K562 (cell line): Measurements from ENCODE around the gene TBL2. TPM values are rescaled to one million over a fixed set of nuclear protein-coding genes. Genes with fewer than 3 reads are reported as not detected.

Experiments
- ATF1 ChIP-seq, 2 experiments: fragments of 450-650 bp in 1 of 2; IDR thresholded peaks; 2 replicates each; pipeline ENCODE4 v1.6.1; 2016; ENCODE audit warnings: missing compliant biosample characterization in 1 of 2, missing genetic modification characterization in 1 of 2
- CCNT2 ChIP-seq: IDR thresholded peaks from 2 replicates; pipeline ENCODE4 v1.6.1; 2011; ENCODE audit warnings: borderline replicate concordance, low read depth, mild to moderate bottlenecking, moderate library complexity, mixed read lengths, low read length; ENCODE audit not compliant: insufficient read length; ENCODE audit errors: extremely low read depth
- ELF1 ChIP-seq: fragments of 200-800 bp; sonication (Bioruptor generic); IDR thresholded peaks from 2 replicates; pipeline ENCODE4 v1.6.1; 2016; ENCODE audit warnings: missing genetic modification characterization, missing compliant biosample characterization
- HMGN3 ChIP-seq: IDR thresholded peaks from 2 replicates; pipeline ENCODE4 v1.6.1; 2011; ENCODE audit warnings: borderline replicate concordance, low read depth, mild to moderate bottlenecking, mixed read lengths, low read length; ENCODE audit not compliant: insufficient read length; ENCODE audit errors: extremely low read depth
- KLF1 ChIP-seq: fragments of 450-650 bp; IDR thresholded peaks from 2 replicates; pipeline ENCODE4 v1.6.1; 2016; ENCODE audit warnings: missing genetic modification characterization, missing compliant biosample characterization
- MCM2 ChIP-seq: fragments of 450-650 bp; IDR thresholded peaks from 2 replicates; pipeline ENCODE4 v1.6.1; 2017; ENCODE audit warnings: low read depth, mild to moderate bottlenecking
- MYC ChIP-seq, 2 experiments: fragments of 250-450 bp in 1 of 2; sonication (Bioruptor Pico) in 1 of 2; IDR thresholded peaks; 2 replicates each; pipeline versions ENCODE4 v1.5.1 to v1.6.1; 2012 to 2021; ENCODE audit warnings: low read depth in 2 of 2, borderline replicate concordance in 1 of 2, improper control_type of control experiment in 1 of 2, low read length in 1 of 2, mild to moderate bottlenecking in 1 of 2, moderate library complexity in 1 of 2
- PCBP1 ChIP-seq: fragments of 200-400 bp; formaldehyde crosslinking; IDR thresholded peaks from 2 replicates; pipeline ENCODE4 v1.6.1; 2018; ENCODE audit warnings: mild to moderate bottlenecking, low read depth, low read length; ENCODE audit not compliant: poor library complexity, severe bottlenecking
- RBBP5 ChIP-seq: fragments of 200-600 bp; sonication (generic); IDR thresholded peaks from 2 replicates; pipeline ENCODE4 v1.6.1; 2012; ENCODE audit warnings: borderline replicate concordance, mild to moderate bottlenecking, low read length, control low read depth, inconsistent platforms; ENCODE audit not compliant: insufficient read depth, poor library complexity, severe bottlenecking
- SUPT5H ChIP-seq: fragments of 450-650 bp; IDR thresholded peaks from 2 replicates; pipeline ENCODE4 v1.6.1; 2016
- ZNF133 ChIP-seq: fragments of 250-450 bp; sonication (Bioruptor Pico); IDR thresholded peaks from 2 replicates; pipeline ENCODE4 v1.4.0; 2020; ENCODE audit warnings: mild to moderate bottlenecking
- ZNF408 ChIP-seq: fragments of 250-450 bp; sonication (Bioruptor Pico); IDR thresholded peaks from 2 replicates; pipeline ENCODE4 v1.4.0; 2020; ENCODE audit warnings: low read depth, mild to moderate bottlenecking, moderate library complexity
- polyA plus RNA-seq, 8 experiments: library from polyadenylated mRNA; depleted of rRNA in 4 of 8; stranded (reverse) in 5 of 8; unstranded in 3 of 8; fragments of >200 nt; fragmentation: Nextera tagmentation in 2 of 8; fragmentation: Illumina TruSeq in 1 of 8; extraction: Ambion mirVana in 2 of 8; extraction: Trizol in 1 of 8; gene quantifications; 2 replicates each; pipeline versions ENCODE4 v1.2.1 to v1.2.3, GENCODE V29; 2011 to 2014; ENCODE audit warnings: inconsistent platforms in 1 of 8, missing spikeins in 1 of 8
- total RNA-seq, 7 experiments: library from RNA; depleted of rRNA in 6 of 7; stranded (reverse); fragments of >200 nt in 6 of 7; fragmentation: Illumina TruSeq in 2 of 7; extraction: Trizol in 2 of 7; gene quantifications; 2 replicates each; pipeline versions ENCODE4 v1.2.1 to v1.2.3, GENCODE V29; 2011 to 2021; ENCODE audit warnings: low replicate concordance in 1 of 7
- TF ChIP-seq, protein P1 (sequence below), 2 experiments: fragments of 200-800 bp in 1 of 2; sonication (Bioruptor generic) in 1 of 2; sonication (generic) in 1 of 2; formaldehyde crosslinking in 1 of 2; IDR thresholded peaks in 1 of 2; conservative IDR thresholded peaks in 1 of 2; 2 replicates each; pipeline versions ENCODE4 v1.5.0 to v1.6.1; 2016 to 2020; ENCODE audit warnings: missing compliant biosample characterization in 1 of 2, missing genetic modification characterization in 1 of 2, missing genetic modification reagents in 1 of 2
- TF ChIP-seq, protein P2 (sequence below): sonication (generic); formaldehyde crosslinking; IDR thresholded peaks from 2 replicates; pipeline ENCODE4 v1.9.0; 2022; ENCODE audit warnings: mild to moderate bottlenecking, missing genetic modification reagents
- TF ChIP-seq, protein P3 (sequence below): sonication (generic); formaldehyde crosslinking; IDR thresholded peaks from 2 replicates; pipeline ENCODE4 v1.8.0; 2022; ENCODE audit warnings: mild to moderate bottlenecking, missing genetic modification reagents
- TF ChIP-seq, protein P4 (sequence below), 2 experiments: IDR thresholded peaks; 2 replicates each; pipeline ENCODE4 v1.6.1; 2012; ENCODE audit warnings: improper control_type of control experiment in 2 of 2, low read depth in 2 of 2, low read length in 2 of 2, borderline replicate concordance in 1 of 2
- TF ChIP-seq, protein P5 (sequence below): fragments of 250-450 bp; sonication (Bioruptor Pico); IDR thresholded peaks from 2 replicates; pipeline ENCODE4 v1.5.1; 2021; ENCODE audit warnings: mild to moderate bottlenecking

Gene TBL2
- total and polyA plus RNA-seq, 9 of the 15 experiments (the other 6 are each of a cell fraction or from before 2014, with no cell fraction given) = 2.5 to 123 (median 49.2) TPM

DNA sequence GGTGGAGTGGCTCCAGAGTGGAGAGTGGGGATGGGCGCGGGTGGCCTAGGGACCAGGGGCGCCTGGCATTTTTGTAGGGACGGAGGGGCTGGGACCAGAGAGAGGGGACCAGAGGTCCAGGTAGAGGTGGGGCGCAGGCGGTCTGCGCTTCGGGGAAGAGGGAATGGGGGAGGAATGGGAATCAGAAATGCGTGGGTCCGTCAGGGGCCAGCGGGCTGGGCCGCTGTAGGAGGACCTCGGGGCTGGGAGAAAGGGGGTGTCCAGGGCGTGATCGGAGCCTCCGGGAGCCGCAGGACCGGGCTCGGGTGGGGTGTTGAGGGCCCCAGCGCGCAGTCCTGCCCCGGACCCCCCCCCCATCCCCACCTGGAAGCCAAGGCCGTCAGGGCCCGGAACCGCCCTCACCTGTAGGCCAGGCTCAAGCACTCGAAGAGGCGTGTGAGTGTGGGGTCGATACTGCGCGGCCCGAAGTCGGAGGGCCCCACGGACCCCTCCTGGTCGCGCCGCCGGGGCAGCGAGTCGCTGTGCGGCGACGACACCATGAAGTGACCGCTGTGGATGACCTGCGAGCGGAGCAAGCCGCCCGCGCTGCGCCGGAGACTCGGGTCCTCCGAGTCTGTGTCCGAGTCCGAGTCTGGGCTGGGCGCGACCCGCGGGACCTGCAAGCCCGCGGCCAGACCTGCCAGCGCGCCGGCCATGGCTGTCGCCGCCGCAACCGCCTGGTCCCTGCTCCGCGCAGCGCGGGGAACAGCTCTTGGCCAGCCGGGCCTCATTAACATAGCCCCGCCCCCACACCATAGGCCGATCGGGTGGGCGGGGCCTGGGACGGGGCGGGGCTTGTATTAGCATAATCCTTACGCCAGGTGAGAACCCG, 45.7 kb upstream of the TBL2 start, which contains the start of gene MLXIPL (continued):
- TF ChIP-seq, protein P1, sequence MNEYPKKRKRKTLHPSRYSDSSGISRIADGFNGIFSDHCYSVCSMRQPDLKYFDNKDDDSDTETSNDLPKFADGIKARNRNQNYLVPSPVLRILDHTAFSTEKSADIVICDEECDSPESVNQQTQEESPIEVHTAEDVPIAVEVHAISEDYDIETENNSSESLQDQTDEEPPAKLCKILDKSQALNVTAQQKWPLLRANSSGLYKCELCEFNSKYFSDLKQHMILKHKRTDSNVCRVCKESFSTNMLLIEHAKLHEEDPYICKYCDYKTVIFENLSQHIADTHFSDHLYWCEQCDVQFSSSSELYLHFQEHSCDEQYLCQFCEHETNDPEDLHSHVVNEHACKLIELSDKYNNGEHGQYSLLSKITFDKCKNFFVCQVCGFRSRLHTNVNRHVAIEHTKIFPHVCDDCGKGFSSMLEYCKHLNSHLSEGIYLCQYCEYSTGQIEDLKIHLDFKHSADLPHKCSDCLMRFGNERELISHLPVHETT (CRISPR knock-in tag; conservative IDR thresholded peaks at IDR 0.05 in 1 of 2, IDR thresholded peaks at IDR 0.05 in 1 of 2) = 0 out of 4 replicates have a peak, but pooled peaks of 1 of the 2 experiments have one; percentile 39
- TF ChIP-seq MCM2 = no peak
- no peak for TF ChIP-seq ATF1 (CRISPR knock-in tag; IDR thresholded peaks at IDR 0.05)
- 0 out of 2 replicates have a peak, but pooled peaks have one; percentile 10 for TF ChIP-seq ATF1 (tag; IDR thresholded peaks at IDR 0.05)
- TF ChIP-seq, protein P2, sequence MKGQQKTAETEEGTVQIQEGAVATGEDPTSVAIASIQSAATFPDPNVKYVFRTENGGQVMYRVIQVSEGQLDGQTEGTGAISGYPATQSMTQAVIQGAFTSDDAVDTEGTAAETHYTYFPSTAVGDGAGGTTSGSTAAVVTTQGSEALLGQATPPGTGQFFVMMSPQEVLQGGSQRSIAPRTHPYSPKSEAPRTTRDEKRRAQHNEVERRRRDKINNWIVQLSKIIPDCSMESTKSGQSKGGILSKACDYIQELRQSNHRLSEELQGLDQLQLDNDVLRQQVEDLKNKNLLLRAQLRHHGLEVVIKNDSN (CRISPR knock-in tag) = no peak
- TF ChIP-seq HMGN3 = peak; percentile 72
- TF ChIP-seq CCNT2 = peak; percentile 44
- TF ChIP-seq, protein P3, sequence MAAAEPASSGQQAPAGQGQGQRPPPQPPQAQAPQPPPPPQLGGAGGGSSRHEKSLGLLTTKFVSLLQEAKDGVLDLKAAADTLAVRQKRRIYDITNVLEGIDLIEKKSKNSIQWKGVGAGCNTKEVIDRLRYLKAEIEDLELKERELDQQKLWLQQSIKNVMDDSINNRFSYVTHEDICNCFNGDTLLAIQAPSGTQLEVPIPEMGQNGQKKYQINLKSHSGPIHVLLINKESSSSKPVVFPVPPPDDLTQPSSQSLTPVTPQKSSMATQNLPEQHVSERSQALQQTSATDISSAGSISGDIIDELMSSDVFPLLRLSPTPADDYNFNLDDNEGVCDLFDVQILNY (CRISPR knock-in tag) = 0 out of 2 replicates have a peak, but pooled peaks have one; percentile 52
- TF ChIP-seq, protein P4, sequence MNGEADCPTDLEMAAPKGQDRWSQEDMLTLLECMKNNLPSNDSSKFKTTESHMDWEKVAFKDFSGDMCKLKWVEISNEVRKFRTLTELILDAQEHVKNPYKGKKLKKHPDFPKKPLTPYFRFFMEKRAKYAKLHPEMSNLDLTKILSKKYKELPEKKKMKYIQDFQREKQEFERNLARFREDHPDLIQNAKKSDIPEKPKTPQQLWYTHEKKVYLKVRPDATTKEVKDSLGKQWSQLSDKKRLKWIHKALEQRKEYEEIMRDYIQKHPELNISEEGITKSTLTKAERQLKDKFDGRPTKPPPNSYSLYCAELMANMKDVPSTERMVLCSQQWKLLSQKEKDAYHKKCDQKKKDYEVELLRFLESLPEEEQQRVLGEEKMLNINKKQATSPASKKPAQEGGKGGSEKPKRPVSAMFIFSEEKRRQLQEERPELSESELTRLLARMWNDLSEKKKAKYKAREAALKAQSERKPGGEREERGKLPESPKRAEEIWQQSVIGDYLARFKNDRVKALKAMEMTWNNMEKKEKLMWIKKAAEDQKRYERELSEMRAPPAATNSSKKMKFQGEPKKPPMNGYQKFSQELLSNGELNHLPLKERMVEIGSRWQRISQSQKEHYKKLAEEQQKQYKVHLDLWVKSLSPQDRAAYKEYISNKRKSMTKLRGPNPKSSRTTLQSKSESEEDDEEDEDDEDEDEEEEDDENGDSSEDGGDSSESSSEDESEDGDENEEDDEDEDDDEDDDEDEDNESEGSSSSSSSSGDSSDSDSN (IDR thresholded peaks at IDR 0.05; ENCODE audit: borderline replicate concordance in 1 of 2, low read depth in 2 of 2, low read length in 2 of 2) = peak in 1 of 2 experiments; percentile 48; a peak in 2 of 4 replicates
- TF ChIP-seq, protein P5, sequence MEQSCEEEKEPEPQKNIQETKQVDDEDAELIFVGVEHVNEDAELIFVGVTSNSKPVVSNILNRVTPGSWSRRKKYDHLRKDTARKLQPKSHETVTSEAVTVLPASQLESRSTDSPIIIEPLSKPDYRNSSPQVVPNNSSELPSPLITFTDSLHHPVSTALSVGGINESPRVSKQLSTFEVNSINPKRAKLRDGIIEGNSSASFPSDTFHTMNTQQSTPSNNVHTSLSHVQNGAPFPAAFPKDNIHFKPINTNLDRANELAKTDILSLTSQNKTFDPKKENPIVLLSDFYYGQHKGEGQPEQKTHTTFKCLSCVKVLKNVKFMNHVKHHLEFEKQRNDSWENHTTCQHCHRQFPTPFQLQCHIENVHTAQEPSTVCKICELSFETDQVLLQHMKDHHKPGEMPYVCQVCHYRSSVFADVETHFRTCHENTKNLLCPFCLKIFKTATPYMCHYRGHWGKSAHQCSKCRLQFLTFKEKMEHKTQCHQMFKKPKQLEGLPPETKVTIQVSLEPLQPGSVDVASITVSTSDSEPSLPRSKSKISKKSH (CRISPR knock-in tag) = no peak
- TF ChIP-seq MYC (IDR thresholded peaks at IDR 0.05; ENCODE audit: low read depth, low read length) = 0 out of 2 replicates have a peak, but pooled peaks have one; percentile 25
- no peak for TF ChIP-seq MYC (CRISPR knock-in tag; IDR thresholded peaks at IDR 0.05; ENCODE audit: borderline replicate concordance, low read depth)
- TF ChIP-seq KLF1 = no peak
- peak; percentile 84 for TF ChIP-seq SUPT5H
- peak; percentile 65 for TF ChIP-seq RBBP5
- peak; percentile 60 for TF ChIP-seq PCBP1
- TF ChIP-seq ELF1 = no peak
- no peak for TF ChIP-seq ZNF408 (CRISPR knock-in tag)
- TF ChIP-seq ZNF133 = no peak
